Endometrium (tissue), 2 donors: ENCODE measurements around the gene LAPTM5.
"Not testable (repeated sequence)": the region's sequence is repeated elsewhere in the genome, so short reads cannot be mapped to it uniquely, and the experiment has no call there.

Experiments
- FAIRE-seq: peaks from 2 replicates; lab custom pipeline; 2012; peaks lifted over from hg19 to GRCh38; lab: Jason Lieb, UNC
- donor health status: control.
- donor health status: control.

LAPTM5 gene

GRCh38 chr1:30757352-30758120 lies at the start of gene LAPTM5:
LAPTM5 (minus strand) TSS chr1:30757774; CDS start chr1:30757745, 29 bp downstream.
- no peak for FAIRE-seq

GRCh38 chr1:30806381-30807317 lies 49.1 kb upstream of the LAPTM5 start:
- no peak for FAIRE-seq

GRCh38 chr1:30805304-30806003 lies 47.9 kb upstream of the LAPTM5 start:
- FAIRE-seq, result no peak

DNA sequence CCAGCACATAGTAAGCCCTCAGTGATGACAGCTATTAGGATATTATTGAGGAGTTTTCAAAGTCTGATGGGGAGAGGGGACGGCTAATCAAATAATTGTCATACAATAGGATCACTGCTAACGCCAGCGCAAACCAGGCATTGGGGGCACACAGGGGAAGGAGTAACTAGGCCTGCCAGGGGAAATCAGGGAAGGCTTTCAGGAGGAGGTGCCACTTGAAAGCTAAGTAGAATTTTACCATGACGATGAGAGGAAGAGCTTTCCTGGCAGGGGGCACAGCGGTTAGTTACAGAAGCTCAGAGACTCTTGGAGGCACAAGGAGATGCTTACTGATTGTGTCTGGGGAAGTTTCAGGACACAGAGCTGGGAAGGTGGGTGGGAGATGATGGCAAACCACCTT lies 47.2 kb upstream of the LAPTM5 start:
- FAIRE-seq, result no peak

DNA sequence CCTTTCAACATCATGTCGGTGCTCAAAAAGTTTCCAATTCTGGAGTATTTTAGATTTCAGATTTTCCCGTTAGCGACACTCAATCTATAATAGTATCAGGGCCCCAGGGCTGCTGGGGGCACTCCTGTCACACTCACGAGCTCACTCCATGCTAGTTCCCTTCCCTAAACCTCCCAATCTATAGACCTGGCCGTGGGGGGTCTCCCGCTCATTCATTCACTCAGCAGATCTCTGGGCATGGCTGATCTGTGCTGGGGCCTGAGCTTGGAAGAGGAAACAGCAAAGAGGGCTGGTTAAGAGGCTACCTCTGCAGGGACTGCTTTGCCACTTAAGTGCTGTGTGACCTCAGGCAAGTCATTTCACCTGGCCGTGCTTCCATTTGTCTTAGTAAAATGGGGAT lies 46.8 kb upstream of the LAPTM5 start:
- FAIRE-seq, result no peak

GRCh38 chr1:30803562-30803961 lies 46.0 kb upstream of the LAPTM5 start:
- no peak for FAIRE-seq

DNA sequence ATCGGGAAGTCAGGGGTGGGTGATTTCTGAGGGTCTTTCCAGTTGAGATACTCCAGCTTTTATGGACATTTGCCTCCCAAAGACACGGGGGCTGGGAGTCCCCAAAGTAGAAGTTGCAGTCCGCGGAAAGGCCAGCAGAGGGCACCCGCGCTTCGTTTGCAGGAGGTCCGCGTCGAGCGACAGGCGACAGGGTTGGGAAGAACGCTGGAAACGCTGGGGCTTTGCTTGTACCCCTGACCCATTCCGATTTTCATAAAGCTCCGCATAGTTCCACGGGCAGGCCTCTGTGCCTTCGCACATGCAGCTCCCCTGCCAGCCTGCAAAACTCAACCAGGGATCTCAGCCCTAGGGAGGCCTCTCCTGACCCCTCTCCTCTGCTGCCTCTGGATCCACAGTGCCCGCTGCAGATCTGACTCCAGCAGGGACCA lies 44.2 kb upstream of the LAPTM5 start:
- no peak for FAIRE-seq

GRCh38 chr1:30799233-30799511 lies 41.6 kb upstream of the LAPTM5 start:
- no peak for FAIRE-seq

GRCh38 chr1:30798389-30799232 lies 41.0 kb upstream of the LAPTM5 start:
- no peak for FAIRE-seq

- FAIRE-seq, result no peak
Observed at GRCh38 chr1:30795026-30795425, 37.5 kb upstream of the LAPTM5 start.

DNA sequence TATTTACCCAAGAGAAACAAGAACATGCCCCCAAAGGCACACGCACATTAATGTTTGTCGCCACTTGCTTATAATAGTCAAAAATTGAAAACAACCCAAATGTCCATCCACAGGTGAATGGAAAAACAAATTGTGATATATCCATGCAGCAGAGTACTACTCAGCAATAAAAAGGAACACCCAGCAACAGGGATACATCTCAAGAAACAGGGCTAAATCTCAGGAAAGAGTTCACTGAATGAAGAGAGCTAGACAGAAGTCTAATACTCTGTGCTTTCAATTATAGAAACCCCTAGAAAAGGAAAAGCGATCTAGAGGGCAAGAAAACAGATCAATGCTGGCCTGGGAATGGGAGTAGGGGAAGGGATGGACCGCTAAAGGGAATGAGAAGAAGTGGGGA lies 36.7 kb upstream of the LAPTM5 start:
- no peak for FAIRE-seq

- no peak for FAIRE-seq
Observed at GRCh38 chr1:30793209-30793608, 35.6 kb upstream of the LAPTM5 start.

DNA sequence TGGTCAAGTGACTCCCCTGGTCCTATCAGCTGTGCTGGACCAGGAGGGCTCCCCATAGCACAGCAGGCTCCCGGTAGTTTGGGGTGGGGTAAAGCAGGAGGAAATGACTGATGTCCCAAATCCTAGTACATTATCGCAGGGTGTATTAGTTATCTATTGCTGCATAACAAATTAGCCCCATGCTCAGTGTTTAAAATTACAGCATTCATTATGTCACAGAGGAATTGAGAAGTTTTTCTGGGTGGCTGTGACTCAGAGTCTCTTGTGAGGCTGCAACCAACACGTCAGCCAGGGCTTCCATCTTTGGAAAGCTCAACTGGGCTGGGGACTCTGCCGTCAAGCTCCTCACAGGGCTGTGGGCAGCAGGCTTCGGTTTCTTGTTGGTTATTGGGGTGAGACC lies 34.3 kb upstream of the LAPTM5 start:
- no peak for FAIRE-seq

- FAIRE-seq, result no peak
Observed at GRCh38 chr1:30790850-30791778, 33.5 kb upstream of the LAPTM5 start.

- not testable (repeated sequence) for FAIRE-seq
Observed at GRCh38 chr1:30790256-30790525, 32.6 kb upstream of the LAPTM5 start.

- FAIRE-seq, result no peak
Observed at GRCh38 chr1:30789388-30790255, 32.0 kb upstream of the LAPTM5 start.

- FAIRE-seq, result no peak
Observed at GRCh38 chr1:30788580-30789387, 31.2 kb upstream of the LAPTM5 start.

DNA sequence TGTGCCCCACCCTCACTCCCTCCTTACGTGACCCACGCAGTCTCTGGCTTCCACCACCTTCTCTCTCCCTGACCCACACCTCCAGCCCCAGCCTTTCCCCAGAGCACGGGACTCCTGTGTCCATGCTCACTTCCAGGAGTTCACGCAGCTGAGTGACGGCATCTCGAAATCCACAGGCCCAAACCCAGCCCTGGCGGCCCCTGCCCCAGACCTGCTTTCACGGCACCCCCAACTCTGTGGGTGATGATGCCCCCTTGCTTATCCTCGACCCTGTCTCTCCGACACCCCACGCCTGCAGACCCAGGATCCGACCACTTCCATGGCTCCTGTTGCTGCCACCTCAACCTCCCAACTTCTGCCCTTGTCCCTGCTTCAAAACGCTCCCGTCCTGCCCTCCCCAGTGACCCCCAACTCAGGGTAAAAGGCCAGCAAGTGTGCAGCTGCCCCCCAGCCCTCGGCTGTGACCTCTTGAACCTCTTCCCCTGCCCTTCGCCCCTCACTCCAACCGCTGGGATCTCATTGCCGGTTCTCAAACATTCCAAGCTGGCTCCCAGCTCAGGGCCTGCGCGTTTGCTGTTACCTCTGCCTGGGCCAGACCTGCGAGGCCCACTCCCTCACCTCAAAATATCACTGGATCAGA lies 30.4 kb upstream of the LAPTM5 start:
- FAIRE-seq, result no peak

DNA sequence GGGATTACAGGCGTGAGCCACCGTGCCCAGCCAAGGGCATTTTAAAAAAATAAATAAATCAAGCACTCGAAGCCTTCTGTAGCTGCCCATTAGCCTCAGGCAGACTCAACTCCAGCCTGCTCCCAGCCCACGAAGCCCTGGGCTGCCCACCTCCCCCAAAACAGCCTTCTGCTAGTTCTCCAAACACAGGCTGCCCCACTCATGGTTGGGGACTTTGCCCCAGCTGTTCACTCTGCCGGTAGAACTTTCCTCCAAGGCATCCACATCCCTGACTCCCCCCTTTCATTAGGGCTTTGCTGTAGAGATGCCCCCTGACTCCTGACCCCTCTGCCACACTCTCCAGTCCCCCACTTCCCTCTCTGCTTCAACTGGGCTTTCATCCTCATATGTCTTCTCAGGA lies 29.7 kb upstream of the LAPTM5 start:
- FAIRE-seq, result no peak
